Measurements from ENCODE around the gene RBMXL3.

Gene RBMXL3

GRCh38 chrX:115233497-115234455, 44.6 kb downstream of the RBMXL3 start, which contains the start of gene LRCH2:
LRCH2 (minus strand) TSS chrX:115234096; CDS start chrX:115234041, 55 bp downstream.
- Histone ChIP-seq H2AFZ (ENCODE audit: low read length, unreplicated experiment) (peak within 1 kb of the TSS; percentile 65), H3K27ac (ENCODE audit: low read depth, low read length) (peak within 1 kb of the TSS; percentile 6; the same call in 1 of the 2 replicates), H3K4me3 (ENCODE audit: low read depth, low read length) (peak within 1 kb of the TSS; percentile 90), H3K4me1 (ENCODE audit: control insufficient read depth, insufficient read depth, low read length, unreplicated experiment) (peaks cover 36% of the 10 kb centered on the region), H3K79me2 (ENCODE audit: control insufficient read depth, insufficient read depth, low read length, unreplicated experiment) (peaks cover 18% of the 10 kb centered on the region), H3K36me3 (ENCODE audit: insufficient read depth, low read length) (no peaks in the 10 kb centered on the region), H3K27me3 (ENCODE audit: insufficient read depth, low read length) (no peaks in the 10 kb centered on the region)

DNA sequence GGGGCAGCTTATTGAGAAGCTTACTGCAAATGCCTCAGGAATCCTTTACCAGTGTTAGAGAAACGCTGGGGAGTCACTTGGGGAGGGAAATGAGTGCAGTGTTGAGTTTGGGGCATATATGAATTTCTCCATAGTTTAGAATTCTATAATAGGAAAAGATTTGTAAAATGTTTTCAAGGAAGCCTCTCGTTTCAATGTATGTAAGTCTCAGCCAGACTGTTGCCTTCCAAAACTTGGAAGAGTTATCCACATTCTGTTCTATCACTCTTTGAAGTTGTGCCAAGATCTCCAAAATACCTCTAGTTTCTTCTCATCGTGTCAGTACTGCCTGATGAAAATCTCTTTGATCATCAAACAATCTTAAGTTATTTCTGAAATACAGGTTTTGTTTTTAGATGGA, 45.3 kb downstream of the RBMXL3 start:
- Histone ChIP-seq H2AFZ (ENCODE audit: low read length, unreplicated experiment) (peak overlapping the region; percentile 65), H3K27ac (ENCODE audit: low read depth, low read length) (no peak overlapping the region), H3K4me1 (ENCODE audit: control insufficient read depth, insufficient read depth, low read length, unreplicated experiment) (peaks cover 34% of the 10 kb centered on the region), H3K79me2 (ENCODE audit: control insufficient read depth, insufficient read depth, low read length, unreplicated experiment) (peaks cover 18% of the 10 kb centered on the region), H3K27me3 (ENCODE audit: insufficient read depth, low read length) (no peaks in the 10 kb centered on the region), H3K36me3 (ENCODE audit: insufficient read depth, low read length) (no peaks in the 10 kb centered on the region), H3K4me3 (ENCODE audit: low read depth, low read length) (peak overlapping the region; percentile 90)

- H3K27ac ChIP-seq (ENCODE audit: low read depth, low read length) = no peak overlapping the region
- no peak overlapping the region for H2AFZ ChIP-seq (ENCODE audit: low read length, unreplicated experiment)
- peaks cover 18% of the 10 kb centered on the region for H3K4me1 ChIP-seq (ENCODE audit: control insufficient read depth, insufficient read depth, low read length, unreplicated experiment)
- peaks cover 12% of the 10 kb centered on the region for H3K79me2 ChIP-seq (ENCODE audit: control insufficient read depth, insufficient read depth, low read length, unreplicated experiment)
- H3K36me3 ChIP-seq (ENCODE audit: insufficient read depth, low read length) = no peaks in the 10 kb centered on the region
- no peaks in the 10 kb centered on the region for H3K27me3 ChIP-seq (ENCODE audit: insufficient read depth, low read length)
- H3K4me3 ChIP-seq (ENCODE audit: low read depth, low read length) = no peak overlapping the region
Measured at GRCh38 chrX:115236560-115236959, 47.4 kb downstream of the RBMXL3 start.

DNA sequence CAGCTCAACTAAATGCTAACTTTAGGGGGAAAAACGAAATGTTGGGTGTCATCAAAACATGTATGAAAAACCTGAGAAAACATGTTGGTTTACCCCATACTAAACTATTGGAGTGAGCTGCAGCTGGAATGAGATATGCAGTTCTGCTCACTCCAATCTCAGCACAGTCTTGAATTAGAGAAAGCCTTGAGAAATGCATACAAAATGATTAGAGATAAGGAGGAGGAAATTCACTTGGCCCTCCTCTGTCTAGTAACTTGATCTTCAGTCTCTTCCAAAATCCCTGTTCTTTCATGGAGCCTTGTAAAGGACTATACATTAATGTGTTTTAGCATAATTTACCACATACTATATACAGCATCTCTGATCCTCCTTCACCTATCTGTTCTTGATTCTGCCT, 47.8 kb downstream of the RBMXL3 start:
- no peaks in the 10 kb centered on the region for H3K36me3 ChIP-seq (ENCODE audit: insufficient read depth, low read length)
- H3K27ac ChIP-seq (ENCODE audit: low read depth, low read length) = no peak overlapping the region
- no peaks in the 10 kb centered on the region for H3K27me3 ChIP-seq (ENCODE audit: insufficient read depth, low read length)
- no peak overlapping the region for H3K4me3 ChIP-seq (ENCODE audit: low read depth, low read length)
- no peak overlapping the region for H2AFZ ChIP-seq (ENCODE audit: low read length, unreplicated experiment)
- peaks cover 14% of the 10 kb centered on the region for H3K4me1 ChIP-seq (ENCODE audit: control insufficient read depth, insufficient read depth, low read length, unreplicated experiment)
- peaks cover 9% of the 10 kb centered on the region for H3K79me2 ChIP-seq (ENCODE audit: control insufficient read depth, insufficient read depth, low read length, unreplicated experiment)

All from ACC112 (cell line).